Hepatocyte (in vitro differentiated cells): ENCODE data around the gene SERPINA12. TPM values are rescaled to one million over a fixed set of nuclear protein-coding genes. Genes with fewer than 3 reads are reported as not detected.

Source experiments
- DNase-seq: peaks from one replicate; pipeline ENCODE4 v3.0.0-alpha.2; 2016; ENCODE audit warnings: low spot score
- H2AFZ ChIP-seq: fragments of 200-600 bp; sonication (generic); 2 replicates; pipeline ENCODE4 v1.6.0; 2016; ENCODE audit warnings: antibody characterized with exemption, mild to moderate bottlenecking
- H3K27ac ChIP-seq: fragments of 200-600 bp; sonication (generic); 2 replicates; pipeline ENCODE4 v1.5.1; 2016; ENCODE audit warnings: mild to moderate bottlenecking
- H3K27me3 ChIP-seq: fragments of 200-600 bp; sonication (generic); 2 replicates; pipeline ENCODE4 v1.6.1; 2016
- H3K36me3 ChIP-seq: fragments of 200-600 bp; sonication (generic); replicated peaks from 2 replicates; pipeline ENCODE4 v1.5.1; 2016; ENCODE audit warnings: low read depth; ENCODE audit not compliant: insufficient read depth
- H3K4me1 ChIP-seq: fragments of 200-600 bp; sonication (generic); 2 replicates; pipeline ENCODE4 v1.5.1; 2016; ENCODE audit warnings: mild to moderate bottlenecking, moderate library complexity; ENCODE audit not compliant: insufficient read depth
- H3K4me2 ChIP-seq: fragments of 200-600 bp; sonication (generic); 2 replicates; pipeline ENCODE4 v1.6.0; 2016
- H3K4me3 ChIP-seq: fragments of 200-600 bp; sonication (generic); 2 replicates; pipeline ENCODE4 v1.5.1; 2016; ENCODE audit warnings: mild to moderate bottlenecking
- H3K79me2 ChIP-seq: fragments of 200-600 bp; sonication (generic); 2 replicates; pipeline ENCODE4 v1.6.0; 2017; ENCODE audit warnings: mild to moderate bottlenecking
- H3K9me2 ChIP-seq: fragments of 200-600 bp; sonication (generic); replicated peaks from 2 replicates; pipeline ENCODE4 v1.6.0; 2017; ENCODE audit warnings: mild to moderate bottlenecking; ENCODE audit not compliant: insufficient read depth
- H3K9me3 ChIP-seq: fragments of 200-600 bp; sonication (generic); 2 replicates; pipeline ENCODE4 v1.5.1; 2016; ENCODE audit warnings: low read depth, mild to moderate bottlenecking
- H4K20me1 ChIP-seq: fragments of 200-600 bp; sonication (generic); 2 replicates; pipeline ENCODE4 v1.6.0; 2016; ENCODE audit warnings: mild to moderate bottlenecking; ENCODE audit not compliant: insufficient read depth, poor library complexity, severe bottlenecking
- EZH2 ChIP-seq: fragments of 200-600 bp; sonication (generic); IDR thresholded peaks from 2 replicates; pipeline ENCODE4 v1.6.1; 2016; ENCODE audit warnings: antibody characterized with exemption, mild to moderate bottlenecking, borderline replicate concordance
- EZH2phosphoT487 ChIP-seq: fragments of 200-600 bp; sonication (generic); IDR thresholded peaks from one replicate; pipeline ENCODE4 v1.6.1; 2018; ENCODE audit warnings: antibody characterized with exemption, mild to moderate bottlenecking, low read depth, moderate library complexity; ENCODE audit not compliant: unreplicated experiment, severe bottlenecking
- WGBS: methylation state at CpG from one replicate; pipeline ENCODE4 v1.1.6; 2016; ENCODE audit warnings: low lambda C conversion rate; ENCODE audit errors: missing lambda C conversion rate; 5-methylcytosine and 5-hydroxymethylcytosine counted together
- polyA plus RNA-seq: library from polyadenylated mRNA; unstranded; fragments of >200 nt; fragmentation: Nextera tagmentation; extraction: Ambion mirVana; gene quantifications from 2 replicates; pipeline ENCODE4 v1.2.1, GENCODE V29; 2016
- total RNA-seq: library from RNA; depleted of rRNA; stranded (reverse); fragments of >200 nt; gene quantifications from 2 replicates; pipeline ENCODE4 v1.2.3, GENCODE V29; 2014
- TF ChIP-seq, protein P1 (sequence below): fragments of 200-600 bp; sonication (generic); IDR thresholded peaks from 2 replicates; pipeline ENCODE4 v1.5.1; 2016; ENCODE audit warnings: antibody characterized with exemption, mild to moderate bottlenecking; ENCODE audit not compliant: poor library complexity

The SERPINA12 gene
- total and polyA plus RNA-seq, 2 experiments from 2014 or later, result 0.25 TPM; not detected in 1

DNA sequence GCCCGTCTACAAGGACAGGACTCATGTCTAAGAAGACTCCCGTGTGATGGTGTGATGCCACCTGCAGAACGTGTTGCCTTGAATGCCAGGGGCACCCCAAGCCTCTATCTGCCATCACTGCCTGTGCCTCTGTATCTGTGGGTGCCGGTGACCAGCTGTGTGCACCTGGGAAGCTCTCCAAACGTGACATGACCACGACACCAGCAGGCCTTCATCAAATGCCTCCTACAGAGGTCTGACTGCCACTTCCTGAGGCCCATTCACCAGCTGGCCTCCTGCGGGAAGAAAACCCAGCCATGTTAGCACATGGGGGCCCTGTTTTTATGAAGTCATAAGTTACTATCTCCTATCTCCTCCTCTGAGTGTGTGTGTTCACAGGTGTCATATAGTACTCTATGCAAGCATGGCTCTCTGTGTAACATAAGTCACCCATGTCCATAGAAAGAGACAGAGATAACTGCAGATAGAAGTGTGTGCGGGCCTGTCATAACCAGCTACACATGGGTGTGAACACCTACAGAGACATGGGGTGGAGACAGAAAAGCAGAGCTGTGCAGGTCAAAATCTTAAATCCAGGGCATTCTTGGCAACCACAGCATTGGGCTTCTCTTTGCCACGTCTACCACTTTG is 33.7 kb upstream of the SERPINA12 start:
- 86% methylated on average over 9 of the region's 9 CpGs for WGBS
- no peak overlapping the region for H2AFZ ChIP-seq

DNA sequence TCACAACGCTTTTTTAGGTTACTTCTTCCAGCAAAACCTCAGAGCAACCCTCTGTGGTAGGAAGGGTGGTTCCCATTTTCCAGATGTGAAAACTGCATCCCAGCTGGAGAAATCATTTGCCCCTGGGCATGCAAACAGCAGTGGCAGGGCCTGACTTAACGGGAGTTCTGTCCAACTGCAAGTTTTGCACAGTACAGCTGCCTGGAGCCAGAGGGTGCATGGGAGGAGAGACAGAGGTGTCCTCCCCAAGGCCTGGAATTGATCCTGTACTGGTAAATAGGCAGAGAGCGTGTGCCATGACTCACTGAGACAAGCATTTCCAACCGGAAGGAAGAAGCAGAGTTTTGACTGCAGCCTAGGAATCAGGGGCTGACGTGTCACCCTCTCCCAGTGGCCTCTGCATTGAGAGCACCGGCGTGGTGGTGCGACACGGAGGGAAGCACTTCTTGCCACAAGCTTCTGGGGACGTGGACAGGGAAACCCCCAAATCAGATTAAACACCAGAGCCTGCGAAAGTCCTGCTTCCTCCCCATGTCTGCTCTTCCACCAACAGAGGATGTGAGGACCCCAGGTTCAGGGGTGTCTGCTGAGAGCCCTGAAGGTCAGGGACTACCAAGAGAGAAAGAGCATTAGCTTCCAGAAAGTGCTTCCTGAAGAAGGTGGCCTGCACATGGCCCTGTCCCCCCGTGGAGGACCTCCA is 33.0 kb upstream of the SERPINA12 start:
- Histone ChIP-seq H3K27me3 (no peaks in the 10 kb centered on the region), H4K20me1 (no peaks in the 10 kb centered on the region), H3K27ac (no peak overlapping the region), H3K4me3 (no peak overlapping the region), H3K9me3 (no peaks in the 10 kb centered on the region), H3K4me2 (no peak overlapping the region), H3K4me1 (peaks cover 6% of the 10 kb centered on the region), H3K79me2 (no peaks in the 10 kb centered on the region), H3K36me3 (no peaks in the 10 kb centered on the region), H3K9me2 (no peaks in the 10 kb centered on the region), H2AFZ (no peak overlapping the region)
- TF ChIP-seq EZH2phosphoT487, result no peak
- WGBS, result 82% methylated on average over 12 of the region's 12 CpGs
- DNase-seq, result no peak

More for the DNA sequence above, 33.7 kb upstream of the SERPINA12 start:
- Histone ChIP-seq H3K79me2 (no peaks in the 10 kb centered on the region), H3K4me3 (no peak overlapping the region), H3K27ac (no peak overlapping the region), H4K20me1 (no peaks in the 10 kb centered on the region), H3K27me3 (no peaks in the 10 kb centered on the region), H3K36me3 (no peaks in the 10 kb centered on the region), H3K9me3 (no peaks in the 10 kb centered on the region), H3K4me2 (no peak overlapping the region), H3K9me2 (no peaks in the 10 kb centered on the region), H3K4me1 (peaks cover 6% of the 10 kb centered on the region)
- TF ChIP-seq EZH2 (no peak), EZH2phosphoT487 (no peak)
- TF ChIP-seq, protein P1, sequence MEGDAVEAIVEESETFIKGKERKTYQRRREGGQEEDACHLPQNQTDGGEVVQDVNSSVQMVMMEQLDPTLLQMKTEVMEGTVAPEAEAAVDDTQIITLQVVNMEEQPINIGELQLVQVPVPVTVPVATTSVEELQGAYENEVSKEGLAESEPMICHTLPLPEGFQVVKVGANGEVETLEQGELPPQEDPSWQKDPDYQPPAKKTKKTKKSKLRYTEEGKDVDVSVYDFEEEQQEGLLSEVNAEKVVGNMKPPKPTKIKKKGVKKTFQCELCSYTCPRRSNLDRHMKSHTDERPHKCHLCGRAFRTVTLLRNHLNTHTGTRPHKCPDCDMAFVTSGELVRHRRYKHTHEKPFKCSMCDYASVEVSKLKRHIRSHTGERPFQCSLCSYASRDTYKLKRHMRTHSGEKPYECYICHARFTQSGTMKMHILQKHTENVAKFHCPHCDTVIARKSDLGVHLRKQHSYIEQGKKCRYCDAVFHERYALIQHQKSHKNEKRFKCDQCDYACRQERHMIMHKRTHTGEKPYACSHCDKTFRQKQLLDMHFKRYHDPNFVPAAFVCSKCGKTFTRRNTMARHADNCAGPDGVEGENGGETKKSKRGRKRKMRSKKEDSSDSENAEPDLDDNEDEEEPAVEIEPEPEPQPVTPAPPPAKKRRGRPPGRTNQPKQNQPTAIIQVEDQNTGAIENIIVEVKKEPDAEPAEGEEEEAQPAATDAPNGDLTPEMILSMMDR, result no peak
- no peak for DNase-seq

DNA sequence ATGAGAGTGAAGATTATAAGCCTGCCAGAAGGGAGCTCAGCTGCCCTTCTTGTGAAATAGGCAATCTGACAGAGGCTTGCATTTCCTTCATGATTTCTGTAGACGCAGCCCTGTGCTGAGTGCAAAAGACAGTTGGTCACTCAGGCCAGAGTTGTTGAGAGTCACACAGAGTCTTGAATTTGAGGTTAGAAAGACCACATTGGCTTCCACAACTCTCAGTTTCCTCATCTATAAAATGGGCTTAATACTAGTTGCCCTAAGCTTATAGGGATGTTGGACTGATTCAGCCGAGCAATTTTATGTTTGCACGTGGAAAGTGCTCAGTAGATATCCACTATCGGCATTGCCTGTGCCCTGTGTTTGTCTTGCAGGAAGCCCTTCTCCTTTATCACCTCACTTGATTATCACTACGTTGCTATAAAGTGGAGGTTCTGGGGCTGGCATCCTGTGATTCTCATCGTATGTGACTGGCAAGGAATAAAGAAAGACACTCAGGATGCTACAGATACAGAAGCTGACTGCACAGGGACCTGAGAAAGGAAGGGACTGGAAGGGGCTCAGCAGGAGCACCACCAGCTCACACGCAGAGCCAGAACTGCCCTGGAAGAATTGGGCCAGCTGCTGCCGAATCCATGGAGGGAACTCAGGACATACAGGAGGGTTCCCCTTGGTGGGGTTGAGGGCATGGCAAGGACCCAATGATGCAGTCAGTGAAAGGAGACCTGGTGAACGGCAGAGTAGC is 32.1 kb upstream of the SERPINA12 start:
- Histone ChIP-seq H2AFZ (no peak overlapping the region), H3K9me2 (no peaks in the 10 kb centered on the region), H3K4me3 (no peak overlapping the region), H3K27me3 (no peaks in the 10 kb centered on the region), H3K27ac (no peak overlapping the region), H3K4me2 (no peak overlapping the region), H3K36me3 (no peaks in the 10 kb centered on the region), H4K20me1 (no peaks in the 10 kb centered on the region), H3K9me3 (no peaks in the 10 kb centered on the region), H3K4me1 (peaks cover 6% of the 10 kb centered on the region), H3K79me2 (no peaks in the 10 kb centered on the region)
- WGBS, result 74% methylated on average over 9 of the region's 9 CpGs
- TF ChIP-seq EZH2 (no peak), EZH2phosphoT487 (no peak)
- TF ChIP-seq, protein P1, result no peak
- no peak for DNase-seq
